ENCODE results near the gene LINC01488.

DNA sequence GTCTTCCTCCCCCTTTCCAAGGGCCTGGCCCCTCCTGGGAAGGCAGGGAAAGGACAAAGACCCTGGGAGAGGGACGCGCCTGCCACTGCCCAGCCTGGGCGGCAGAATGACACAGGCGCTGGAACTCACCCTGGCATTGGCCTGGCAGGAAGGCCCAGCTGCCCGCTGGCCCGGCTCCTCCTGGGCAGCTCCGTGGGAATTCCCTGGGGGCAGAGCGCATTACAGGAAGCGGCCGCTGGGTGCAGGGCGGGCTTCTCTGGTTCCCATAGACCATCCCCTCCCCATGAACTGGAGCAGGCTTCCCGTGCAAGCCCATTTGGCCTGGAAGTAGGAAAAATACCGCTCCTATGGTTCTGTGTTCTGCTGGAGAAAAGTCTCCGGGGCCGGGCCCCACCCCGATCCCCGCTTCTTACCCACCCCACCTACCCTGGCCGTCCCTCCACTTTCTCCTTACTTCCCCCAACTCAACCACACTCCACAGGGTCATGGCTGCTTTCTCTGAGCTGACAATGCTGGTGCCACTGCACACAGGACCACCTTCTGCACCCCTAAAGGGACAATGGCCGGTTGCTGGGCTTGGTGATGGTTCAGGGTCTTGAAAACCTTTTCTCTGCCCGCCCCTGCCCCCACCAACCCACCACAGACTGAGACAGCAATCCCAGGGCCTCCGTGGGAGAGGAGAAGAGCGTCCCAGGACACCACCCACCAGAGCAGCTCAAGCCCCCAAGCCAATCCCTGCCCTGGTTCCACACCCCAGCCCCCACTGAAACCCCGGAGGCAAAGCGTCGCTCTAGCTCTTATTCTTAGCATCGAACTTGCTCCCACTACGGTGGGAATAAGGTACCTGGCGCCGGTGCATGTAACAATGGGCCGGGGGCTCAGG lies 58.9 kb downstream of the LINC01488 start:
- TF ChIP-seq POLR2A (IDR thresholded peaks at IDR 0.05) = no peak
- TF ChIP-seq, protein P1, sequence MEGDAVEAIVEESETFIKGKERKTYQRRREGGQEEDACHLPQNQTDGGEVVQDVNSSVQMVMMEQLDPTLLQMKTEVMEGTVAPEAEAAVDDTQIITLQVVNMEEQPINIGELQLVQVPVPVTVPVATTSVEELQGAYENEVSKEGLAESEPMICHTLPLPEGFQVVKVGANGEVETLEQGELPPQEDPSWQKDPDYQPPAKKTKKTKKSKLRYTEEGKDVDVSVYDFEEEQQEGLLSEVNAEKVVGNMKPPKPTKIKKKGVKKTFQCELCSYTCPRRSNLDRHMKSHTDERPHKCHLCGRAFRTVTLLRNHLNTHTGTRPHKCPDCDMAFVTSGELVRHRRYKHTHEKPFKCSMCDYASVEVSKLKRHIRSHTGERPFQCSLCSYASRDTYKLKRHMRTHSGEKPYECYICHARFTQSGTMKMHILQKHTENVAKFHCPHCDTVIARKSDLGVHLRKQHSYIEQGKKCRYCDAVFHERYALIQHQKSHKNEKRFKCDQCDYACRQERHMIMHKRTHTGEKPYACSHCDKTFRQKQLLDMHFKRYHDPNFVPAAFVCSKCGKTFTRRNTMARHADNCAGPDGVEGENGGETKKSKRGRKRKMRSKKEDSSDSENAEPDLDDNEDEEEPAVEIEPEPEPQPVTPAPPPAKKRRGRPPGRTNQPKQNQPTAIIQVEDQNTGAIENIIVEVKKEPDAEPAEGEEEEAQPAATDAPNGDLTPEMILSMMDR (IDR thresholded peaks at IDR 0.05) = no peak
- no peak for TF ChIP-seq POLR2AphosphoS5 (IDR thresholded peaks at IDR 0.05)
- TF ChIP-seq EP300 (IDR thresholded peaks at IDR 0.05; ENCODE audit: low read depth) = no peak

All from transverse colon (tissue), 4 donors.